Prostate gland (tissue), 2 donors: ENCODE measurements around the gene CDK5RAP1. TPM values are rescaled to one million over a fixed set of nuclear protein-coding genes. Genes with fewer than 3 reads are reported as not detected.

Experiments
- DNase-seq: peaks from one replicate; pipeline ENCODE4 v3.0.0-alpha.2; 2019; ENCODE audit warnings: low spot score
- H3K27ac ChIP-seq, 2 donors: fragments of 200-600 bp; sonication (generic); 2 replicates each; pipeline ENCODE4 v1.5.1; 2017 to 2019
- H3K27me3 ChIP-seq: fragments of 200-600 bp; sonication (generic); replicated peaks from 2 replicates; pipeline ENCODE4 v1.5.1; 2019; ENCODE audit not compliant: insufficient read depth
- H3K36me3 ChIP-seq, 2 donors: fragments of 200-600 bp; sonication (generic); 1 replicate in 1 of 2; 2 replicates in 1 of 2; pipeline versions ENCODE4 v1.5.1 to v1.8.1; 2017 to 2019
- H3K4me1 ChIP-seq: fragments of 200-600 bp; sonication (generic); replicated peaks from 2 replicates; pipeline ENCODE4 v1.5.1; 2019
- H3K4me3 ChIP-seq, 2 donors: fragments of 200-600 bp; sonication (generic); 2 replicates each; pipeline ENCODE4 v1.5.1; 2017 to 2019
- H3K9me3 ChIP-seq: fragments of 200-600 bp; sonication (generic); 2 replicates; pipeline ENCODE4 v1.5.1; 2017
- CTCF ChIP-seq, 4 experiments: fragments of 200-600 bp in 2 of 4; fragments of 450-650 bp in 2 of 4; sonication (generic) in 2 of 4; IDR thresholded peaks; 1 replicate in 3 of 4; 2 replicates in 1 of 4; pipeline ENCODE4 v1.5.1; 2016 to 2019; ENCODE audit warnings: antibody characterized with exemption in 4 of 4, mild to moderate bottlenecking in 2 of 4, moderate library complexity in 2 of 4
- POLR2A ChIP-seq: fragments of 450-650 bp; IDR thresholded peaks from one replicate; pipeline ENCODE4 v1.6.1; 2016; ENCODE audit warnings: antibody characterized with exemption, mild to moderate bottlenecking
- POLR2AphosphoS5 ChIP-seq: sonication (generic); formaldehyde crosslinking; IDR thresholded peaks from one replicate; pipeline ENCODE4 v1.6.1; 2017; ENCODE audit warnings: antibody characterized with exemption
- WGBS: methylation state at CpG from one replicate; pipeline ENCODE4 v1.1.5; 2018; 5-methylcytosine and 5-hydroxymethylcytosine counted together
- intact Hi-C: fragments of 100-400 bp; cut with DNase I; formaldehyde crosslinking; loops from one replicate; pipeline ENCODE4 v1.14.2; 2022
- total RNA-seq, 2 donors: library from RNA; depleted of rRNA; stranded (reverse); fragments of >200 nt; gene quantifications; one replicate each; pipeline ENCODE4 v1.1.0, GENCODE V29; 2016

The CDK5RAP1 gene
- total RNA-seq, 2 donors from 2014 or later: 18.0 to 24.7 TPM

DNA sequence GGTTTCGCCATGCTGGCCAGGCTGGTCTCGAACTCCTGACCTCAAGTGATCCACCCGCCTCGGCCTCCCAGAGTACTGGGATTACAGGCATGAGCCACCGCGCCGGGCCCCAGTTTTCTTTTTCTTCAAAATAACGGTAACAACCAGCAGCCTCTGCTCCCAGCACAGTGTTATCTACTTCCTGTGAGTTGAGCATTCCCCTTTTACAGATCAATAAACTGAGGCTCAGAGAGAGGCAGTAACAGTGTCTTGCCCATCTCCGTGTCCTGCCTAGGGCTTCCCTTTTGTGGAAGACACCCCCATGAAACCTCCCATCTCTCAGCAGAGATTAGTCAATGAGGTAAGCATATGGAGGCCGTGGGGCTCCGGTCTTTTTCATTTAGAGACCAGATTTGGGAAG, 88.7 kb downstream of the CDK5RAP1 start:
- Histone ChIP-seq H3K36me3 (no peaks in the 10 kb centered on the region), H3K9me3 (no peaks in the 10 kb centered on the region), H3K4me3 (no peak overlapping the region), H3K27ac (no peak overlapping the region), H3K27me3 (no peaks in the 10 kb centered on the region), H3K4me1 (no peaks in the 10 kb centered on the region)
- TF ChIP-seq POLR2AphosphoS5 (no peak), CTCF (IDR thresholded peaks at IDR 0.05) (no peak), POLR2A (no peak)
- intact Hi-C loops: no loop called here
- DNase-seq: no peak
- WGBS: 83% methylated on average over 11 of the region's 11 CpGs

- no peaks in the 10 kb centered on the region for H3K36me3 ChIP-seq
- intact Hi-C loops: no loop called here
- DNase-seq: no peak
- WGBS: 65% methylated on average over 4 of the region's 4 CpGs
- H3K4me3 ChIP-seq: no peak overlapping the region
- no peaks in the 10 kb centered on the region for H3K27me3 ChIP-seq
- no peaks in the 10 kb centered on the region for H3K4me1 ChIP-seq
- TF ChIP-seq POLR2AphosphoS5 (no peak), POLR2A (no peak), CTCF (IDR thresholded peaks at IDR 0.05) (no peak)
- no peaks in the 10 kb centered on the region for H3K9me3 ChIP-seq
- no peak overlapping the region for H3K27ac ChIP-seq
These were observed 89.3 kb downstream of the CDK5RAP1 start for GRCh38 chr20:33311996-33312395.

DNA sequence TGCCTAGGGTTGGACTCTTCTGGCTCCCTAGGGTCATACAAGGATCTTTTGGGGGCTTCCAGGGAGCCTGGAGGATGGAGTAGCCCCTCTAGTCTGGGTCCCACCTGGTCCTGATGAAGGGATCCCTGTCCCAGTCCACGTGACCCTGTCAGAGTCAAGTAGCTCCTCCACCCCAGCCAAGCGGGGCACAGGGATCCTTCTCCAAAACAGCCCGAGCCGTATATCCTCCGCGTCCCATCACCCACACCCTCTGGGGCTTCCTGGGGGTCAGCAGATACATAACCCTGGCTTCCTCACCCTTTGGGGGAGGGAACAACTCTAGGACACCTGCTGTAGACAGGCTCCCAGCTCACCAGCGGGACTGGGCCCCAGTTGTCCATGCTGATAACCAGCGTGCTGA, 90.3 kb downstream of the CDK5RAP1 start:
- intact Hi-C loops: no loop called here
- H3K9me3 ChIP-seq: no peaks in the 10 kb centered on the region
- DNase-seq: no peak
- WGBS: 92% methylated on average over 8 of the region's 8 CpGs
- no peak overlapping the region for H3K27ac ChIP-seq
- no peak for TF ChIP-seq CTCF (IDR thresholded peaks at IDR 0.05)
- TF ChIP-seq POLR2A: no peak
- no peak for TF ChIP-seq POLR2AphosphoS5
- H3K4me1 ChIP-seq: no peaks in the 10 kb centered on the region
- H3K4me3 ChIP-seq: no peak overlapping the region
- no peaks in the 10 kb centered on the region for H3K36me3 ChIP-seq
- H3K27me3 ChIP-seq: no peaks in the 10 kb centered on the region

DNA sequence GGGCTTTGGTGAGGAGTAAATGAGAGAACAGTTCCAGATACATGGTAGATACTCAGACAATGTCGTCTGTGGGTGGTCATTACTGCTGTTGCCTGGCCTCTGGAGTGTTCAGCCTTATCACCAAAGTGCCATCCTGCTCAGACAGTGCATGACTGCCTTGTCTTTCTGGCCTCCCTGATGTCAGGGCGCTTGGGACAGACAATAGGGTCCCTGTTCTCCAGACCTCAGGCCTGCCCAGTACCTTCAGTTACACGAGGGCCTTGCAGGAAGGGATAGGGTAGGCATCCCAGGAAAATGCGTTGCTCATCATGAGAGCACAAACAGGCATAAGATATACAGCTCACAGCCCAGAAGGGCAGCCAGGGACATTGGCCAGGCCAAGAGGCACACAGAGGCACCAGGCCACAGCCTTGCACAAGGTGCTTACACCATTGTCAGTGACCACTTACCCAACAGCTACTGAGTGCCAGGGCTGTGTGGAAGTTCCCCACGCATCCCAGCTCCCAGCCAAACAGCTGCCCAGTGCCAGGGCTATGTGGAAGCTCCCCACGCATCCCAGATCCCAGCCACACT, 90.9 kb downstream of the CDK5RAP1 start:
- intact Hi-C loops: no loop called here
- DNase-seq: no peak
- H3K9me3 ChIP-seq: no peaks in the 10 kb centered on the region
- no peak overlapping the region for H3K4me3 ChIP-seq
- no peaks in the 10 kb centered on the region for H3K36me3 ChIP-seq
- H3K4me1 ChIP-seq: no peaks in the 10 kb centered on the region
- TF ChIP-seq CTCF (IDR thresholded peaks at IDR 0.05): no peak
- TF ChIP-seq POLR2AphosphoS5: no peak
- no peak for TF ChIP-seq POLR2A
- 83% methylated on average over 6 of the region's 6 CpGs for WGBS
- H3K27ac ChIP-seq: no peak overlapping the region
- no peaks in the 10 kb centered on the region for H3K27me3 ChIP-seq

DNA sequence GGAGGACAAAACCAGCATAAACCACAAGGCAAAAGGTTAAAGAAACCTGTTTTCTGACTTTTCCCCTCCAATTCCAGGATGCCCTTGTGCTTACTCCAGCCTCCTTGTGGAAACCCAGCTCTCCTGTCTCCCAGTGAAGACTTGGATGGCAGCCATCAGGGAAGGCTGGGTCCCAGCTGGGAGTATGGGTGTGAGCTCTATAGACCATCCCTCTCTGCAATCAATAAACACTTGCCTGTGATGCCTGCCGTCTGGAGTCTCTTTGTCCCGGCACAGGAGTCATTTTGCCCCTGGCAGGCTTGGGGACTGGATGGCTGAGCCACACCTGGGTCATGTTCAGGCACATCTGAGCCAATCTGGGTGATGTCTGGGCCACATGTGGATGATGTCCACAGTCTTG, 91.7 kb downstream of the CDK5RAP1 start:
- TF ChIP-seq POLR2A (no peak), CTCF (IDR thresholded peaks at IDR 0.05) (no peak), POLR2AphosphoS5 (no peak)
- Histone ChIP-seq H3K4me1 (no peaks in the 10 kb centered on the region), H3K27me3 (no peaks in the 10 kb centered on the region), H3K36me3 (no peaks in the 10 kb centered on the region), H3K4me3 (no peak overlapping the region), H3K9me3 (no peaks in the 10 kb centered on the region), H3K27ac (no peak overlapping the region)
- 21% methylated on average over 2 of the region's 2 CpGs for WGBS
- intact Hi-C loops: no loop called here
- no peak for DNase-seq
